NCI-H345 (cell line): ENCODE data around the gene FNTB.
"Not testable (repeated sequence)": the region's sequence is repeated elsewhere in the genome, so short reads cannot be mapped to it uniquely, and the experiment has no call there.

Source experiments
- DNase-seq: peaks from one replicate; lab custom pipeline; 2025; lab: John Stamatoyannopoulos, UW

Gene FNTB

DNA sequence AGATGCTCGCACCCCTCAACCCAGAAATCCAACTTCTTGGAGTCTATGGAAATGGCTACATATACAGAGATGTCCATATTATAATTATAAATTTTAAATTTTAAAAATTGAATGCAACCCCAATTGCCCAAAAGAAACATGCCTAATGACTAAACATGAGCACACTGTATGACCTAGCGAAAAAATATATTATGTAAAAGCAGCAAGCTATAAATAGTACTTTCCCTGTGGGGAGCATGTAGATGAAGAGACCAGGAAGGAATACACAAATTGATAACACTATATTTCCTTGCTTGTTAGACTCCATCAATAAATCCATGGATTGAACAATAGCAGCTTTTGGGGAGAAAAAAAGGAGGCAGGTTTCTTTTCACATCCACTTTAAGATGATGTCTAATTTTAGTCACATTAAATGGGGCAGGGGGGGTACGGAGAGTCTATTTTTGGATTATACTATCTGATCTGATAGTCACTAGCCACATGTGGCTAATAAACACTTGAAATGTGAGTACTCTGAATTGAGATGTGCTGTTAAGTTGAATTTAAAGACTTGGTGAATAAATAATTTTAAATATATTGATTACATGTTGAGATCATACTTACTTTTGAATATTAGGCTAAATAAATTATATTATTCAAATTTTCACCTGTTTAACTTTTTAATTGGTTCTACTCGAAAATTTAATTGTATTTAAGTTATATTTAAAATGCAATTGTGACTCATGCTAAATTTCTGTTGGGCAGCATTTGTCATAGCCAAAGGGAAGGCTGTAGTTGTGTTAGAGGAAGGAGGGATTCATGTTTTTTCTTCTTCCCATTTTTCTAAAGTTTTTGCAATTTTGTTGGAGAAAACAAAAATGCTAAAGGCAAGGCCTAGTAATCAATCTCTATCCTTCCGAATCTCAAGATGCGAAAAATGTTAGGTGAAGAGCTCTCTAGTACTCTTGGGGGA, 98.1 kb downstream of the FNTB start:
- no peak for DNase-seq

DNA sequence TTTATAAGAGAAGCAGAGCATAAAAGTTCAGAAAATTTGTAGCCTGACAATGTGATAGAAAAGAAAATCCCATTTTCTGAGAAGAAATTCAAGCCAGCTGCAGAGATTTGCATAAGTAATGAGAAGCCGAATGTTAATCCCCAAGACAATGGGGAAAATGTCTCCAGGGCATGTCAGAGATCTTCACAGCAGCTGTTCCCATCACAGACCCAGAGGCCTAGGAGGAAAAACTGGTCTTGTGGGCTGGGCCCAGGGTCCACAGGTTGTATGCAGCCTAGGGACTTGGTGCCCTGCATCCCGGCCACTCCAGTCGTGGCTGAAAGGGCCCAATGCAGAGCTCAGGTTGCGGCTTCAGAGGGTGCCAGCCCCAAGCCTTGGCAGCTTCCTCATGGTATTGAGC, 100.0 kb downstream of the FNTB start:
- not testable (repeated sequence) for DNase-seq

DNA sequence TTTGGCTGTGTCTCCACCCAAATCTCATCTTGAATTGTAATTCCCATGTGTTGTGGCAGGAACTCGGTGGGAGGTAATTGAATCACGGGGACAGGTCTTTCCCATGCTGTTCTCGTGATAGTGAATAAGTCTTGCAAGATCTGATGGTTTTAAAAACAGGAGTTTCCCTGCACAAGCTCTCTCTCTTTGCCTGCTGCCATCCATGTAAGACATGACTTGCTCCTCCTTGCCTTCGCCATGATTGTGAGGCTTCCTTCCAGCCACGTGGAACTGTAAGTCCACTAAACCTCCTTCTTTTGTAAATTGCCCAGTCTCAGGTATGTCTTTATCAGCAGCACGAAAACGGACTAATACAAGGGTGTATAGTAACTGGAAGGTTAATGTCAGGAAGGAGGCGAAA, 101.1 kb downstream of the FNTB start:
- DNase-seq, result not testable (repeated sequence)

DNA sequence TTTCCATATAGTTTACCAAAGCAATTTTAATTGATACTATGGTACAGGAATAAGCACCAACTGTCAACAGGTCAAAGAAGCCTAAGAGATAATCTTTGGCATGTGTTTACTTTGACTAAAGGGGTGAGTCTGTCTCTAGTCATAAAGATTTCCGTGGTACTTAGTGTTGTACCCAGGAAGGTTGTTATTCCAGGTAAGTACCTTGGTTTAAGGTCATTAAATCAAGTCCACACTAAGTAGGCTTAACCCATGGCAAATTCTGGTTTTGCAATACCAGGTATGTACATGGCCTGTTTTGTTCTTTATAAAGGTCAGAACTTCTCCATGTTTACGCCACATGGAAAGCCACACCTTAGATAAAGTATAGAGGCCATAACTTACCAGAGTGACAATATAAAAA, 105.7 kb downstream of the FNTB start:
- DNase-seq, result no peak

DNA sequence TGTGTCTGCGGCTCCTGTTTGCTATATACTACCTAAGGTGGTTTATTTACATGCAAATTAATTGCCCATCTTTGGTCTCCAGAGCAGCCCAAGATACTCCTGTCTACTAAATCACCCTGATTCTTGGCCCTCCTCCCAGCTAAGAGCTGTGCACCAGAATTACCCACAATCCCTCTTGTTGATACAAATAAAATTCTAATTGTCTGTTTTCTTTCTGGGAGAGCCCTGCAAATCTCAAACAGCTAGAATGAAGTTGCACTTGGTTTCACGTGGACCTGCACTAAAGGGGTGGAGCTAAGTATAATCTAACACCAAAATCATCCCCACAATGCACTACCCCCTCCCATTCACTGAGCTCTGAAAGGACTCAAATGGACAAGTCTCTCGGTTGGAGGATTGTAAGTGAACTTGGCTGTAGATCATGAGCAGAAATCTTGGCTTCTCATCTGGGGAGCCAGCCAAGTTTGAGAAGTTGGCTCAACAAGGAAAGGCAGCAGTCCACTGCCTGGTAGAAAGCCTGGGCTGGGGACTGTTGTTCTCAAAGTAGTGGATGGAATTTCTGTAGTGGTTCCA, 109.0 kb downstream of the FNTB start:
- no peak for DNase-seq

DNA sequence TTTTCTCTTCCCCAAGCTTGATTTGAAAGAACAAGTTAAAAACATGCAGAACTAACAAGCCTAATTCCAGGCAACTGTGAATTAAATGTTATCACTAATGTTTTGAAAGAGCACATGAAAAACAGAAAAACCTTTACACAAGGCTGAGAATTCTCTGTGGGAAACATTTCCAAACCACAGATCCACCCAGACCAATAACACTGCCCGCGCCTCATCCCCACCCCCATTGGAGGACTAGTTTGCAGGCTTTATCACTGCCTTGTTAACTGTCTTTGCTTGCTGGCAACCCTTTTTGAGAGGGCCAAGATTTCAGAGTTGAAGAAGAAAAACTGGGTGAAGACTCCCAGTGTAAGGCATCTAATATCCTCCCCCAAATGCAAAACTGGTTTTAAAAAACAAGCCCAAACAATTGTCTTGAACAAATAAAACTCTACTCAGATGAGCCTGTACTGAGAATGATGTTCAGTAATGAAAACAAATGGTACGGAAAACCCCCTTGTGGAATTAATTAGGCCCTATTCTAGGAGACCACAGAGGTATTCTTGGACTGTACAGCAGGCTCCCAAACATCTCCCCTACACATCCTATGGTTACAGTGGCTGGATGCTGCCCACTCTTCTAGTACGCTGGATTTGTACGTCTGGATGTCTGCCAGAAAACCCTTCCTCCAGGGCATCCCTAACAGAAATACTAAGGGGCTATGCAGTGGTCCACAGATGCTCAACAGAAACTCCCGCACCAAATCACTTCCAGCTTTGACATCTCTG, 109.8 kb downstream of the FNTB start:
- no peak for DNase-seq

DNA sequence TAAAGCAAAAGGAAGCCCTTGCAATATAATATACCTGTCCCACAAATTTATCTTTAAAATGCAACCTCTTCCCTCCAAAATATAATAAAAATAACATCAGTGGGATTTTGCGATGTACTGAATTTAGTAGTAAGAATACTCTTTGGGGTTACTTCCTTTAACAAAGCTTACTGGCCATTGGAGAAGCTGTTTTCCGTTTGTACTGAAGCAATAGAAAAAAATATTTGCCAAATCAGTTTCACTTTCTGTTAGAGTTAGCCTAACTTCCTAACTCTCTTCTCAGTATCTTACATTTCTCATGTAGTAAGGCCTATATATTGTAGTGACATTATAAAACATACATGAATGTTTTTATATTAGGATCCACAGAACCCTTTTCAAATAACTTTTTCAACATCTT, 111.9 kb downstream of the FNTB start:
- DNase-seq, result no peak

DNA sequence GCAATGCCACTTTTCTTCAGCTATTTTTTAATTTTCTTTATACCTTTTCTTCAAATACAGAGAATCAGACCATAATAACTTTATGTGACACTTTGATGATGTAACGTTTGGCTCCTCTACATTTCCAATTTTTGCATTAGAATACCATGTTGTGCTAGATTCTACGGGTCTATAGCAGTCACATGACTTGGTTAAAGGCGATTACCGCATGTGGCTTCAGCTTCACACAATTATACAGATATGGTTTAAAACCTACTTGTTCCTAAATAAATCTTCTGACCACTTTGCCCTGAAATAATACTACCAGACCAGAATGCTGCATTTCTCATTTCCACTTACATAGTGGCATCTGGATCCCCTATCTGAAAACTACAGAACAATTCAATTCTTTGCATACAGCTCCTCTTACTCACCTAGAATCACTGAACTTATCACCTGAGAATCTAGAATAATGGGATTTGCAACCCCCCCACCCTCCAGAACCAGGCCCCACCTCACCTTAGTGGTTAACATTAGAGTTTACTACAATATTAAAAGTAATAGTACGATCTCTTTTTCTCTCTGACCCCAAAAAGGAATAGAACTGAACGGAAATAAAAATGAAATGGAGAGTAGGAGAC, 114.3 kb downstream of the FNTB start:
- no peak for DNase-seq

DNA sequence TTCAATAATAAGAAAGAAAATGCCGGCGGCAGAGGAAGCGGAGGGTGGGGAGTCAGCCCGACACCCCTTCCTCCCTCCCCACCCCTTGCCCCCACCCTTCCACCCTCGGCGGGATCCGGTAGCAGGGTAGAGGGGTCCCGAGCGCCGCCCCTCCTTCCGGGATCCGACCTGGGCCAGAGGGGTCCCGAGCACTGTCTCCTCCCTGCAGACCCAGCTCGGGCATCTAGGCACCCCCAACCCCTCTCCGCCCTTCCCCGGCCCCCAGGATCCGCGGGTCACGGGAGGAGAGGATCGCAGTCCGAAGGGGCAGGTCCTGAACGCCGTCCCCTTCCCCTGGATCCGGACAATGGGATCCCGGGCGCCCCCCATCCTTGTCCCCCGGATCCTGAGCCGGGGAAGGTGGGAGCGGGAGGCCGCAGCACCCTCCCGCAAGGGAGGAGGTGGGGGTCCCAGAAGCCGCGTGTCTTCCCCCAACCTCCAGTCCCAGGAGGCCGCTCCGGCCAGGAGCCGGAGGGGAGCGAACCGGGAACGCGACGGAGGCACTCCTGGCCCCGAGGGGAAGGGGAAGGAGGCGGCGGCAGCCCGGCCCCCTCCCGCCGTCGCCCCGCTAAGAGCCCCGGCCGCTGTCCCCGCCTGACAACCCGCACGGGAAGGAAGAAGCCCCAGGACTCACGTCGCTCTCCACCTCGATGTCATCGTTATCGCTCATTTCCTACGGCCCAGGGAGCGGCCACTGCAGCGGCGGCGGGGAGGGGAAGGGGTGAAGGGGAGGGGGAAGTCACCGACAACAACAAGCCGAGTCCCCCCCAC, 115.1 kb downstream of the FNTB start:
- DNase-seq, result no peak

DNA sequence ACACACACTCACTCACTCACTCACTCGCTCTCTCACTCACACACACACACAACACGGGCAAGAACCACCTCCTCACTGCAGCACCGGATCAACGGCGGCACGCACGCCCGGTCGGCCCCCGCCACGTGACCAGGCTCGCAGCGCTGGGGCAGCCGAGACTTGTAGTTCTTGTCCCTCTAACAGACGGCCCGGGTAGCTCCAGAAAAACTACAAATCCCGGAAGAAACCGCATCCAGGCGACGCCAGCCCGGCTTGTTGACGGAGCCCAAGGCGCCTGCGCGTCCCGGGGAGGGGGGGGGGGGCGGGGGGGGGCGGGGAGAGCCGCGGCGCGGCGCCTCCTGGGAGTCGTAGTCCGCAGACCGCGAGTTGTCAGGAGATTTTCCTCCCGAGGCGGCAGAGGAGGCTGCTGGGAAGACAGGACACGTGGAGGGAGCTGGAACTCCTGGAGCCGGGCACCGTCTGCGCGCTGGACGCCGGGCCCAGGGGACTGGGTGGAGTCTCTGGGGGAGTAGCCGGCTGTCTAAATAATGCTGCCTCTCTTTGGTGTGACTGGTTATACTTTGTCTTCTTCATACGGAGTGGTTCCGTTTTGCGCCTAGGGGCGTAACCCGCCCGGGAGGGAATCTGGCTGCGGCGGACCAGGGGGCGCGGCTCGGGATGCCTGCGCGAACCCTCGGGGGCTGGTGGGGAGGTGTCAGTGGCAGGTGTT, 115.9 kb downstream of the FNTB start, which contains the start of gene MAX:
Gene MAX, minus strand, starts transcription at position 77 of the 709 bp plus-strand sequence. CDS start 178 bp downstream, outside the sequence.
- DNase-seq, result peak; percentile 99

DNA sequence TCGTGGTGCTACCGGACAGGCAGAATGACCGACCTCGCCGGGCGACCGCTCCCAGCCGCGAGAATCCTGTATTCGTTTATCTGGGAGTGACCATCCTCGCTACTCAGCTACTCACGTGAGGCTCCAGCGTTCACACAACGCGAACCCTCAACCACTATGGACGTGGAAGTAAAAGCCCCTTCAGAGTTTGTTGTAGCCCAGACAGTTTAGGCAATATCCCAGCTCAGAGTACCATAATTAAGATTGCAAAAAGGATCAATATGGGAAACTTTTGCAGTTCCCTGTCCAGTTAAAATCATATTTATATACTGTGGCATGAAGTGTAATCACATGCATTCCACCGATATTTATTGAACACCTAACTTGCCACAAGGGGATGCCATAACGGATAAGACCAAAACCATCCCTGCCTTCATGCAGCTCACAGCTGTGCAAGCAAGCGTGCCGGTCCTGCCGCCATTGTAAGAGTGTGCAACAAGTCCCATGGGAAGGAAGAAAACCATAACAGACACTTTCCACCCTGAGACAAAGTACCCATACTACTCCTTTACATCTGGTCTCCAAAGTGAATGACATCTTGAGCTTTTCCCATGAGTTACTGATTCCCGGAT, 116.6 kb downstream of the FNTB start:
- DNase-seq, result peak; percentile 68

DNA sequence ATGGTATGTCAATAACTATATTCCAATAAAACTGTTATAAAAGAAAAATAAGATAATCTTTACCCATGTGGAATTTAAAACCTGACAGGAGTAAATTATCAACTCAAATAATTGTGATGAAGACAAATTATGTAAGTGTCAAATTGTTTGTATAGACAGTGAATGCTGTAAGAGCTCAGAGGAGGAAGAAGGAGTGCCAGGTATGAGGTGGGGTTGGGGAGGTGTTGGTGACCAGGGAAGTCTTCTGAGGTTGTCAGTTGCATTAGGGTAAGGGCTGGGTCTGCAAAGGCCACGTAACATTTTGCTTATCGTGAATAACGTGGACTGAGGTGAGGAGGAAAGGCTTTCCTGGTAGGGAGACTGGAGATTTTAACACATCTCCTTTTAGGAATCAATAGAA, 118.1 kb downstream of the FNTB start:
- DNase-seq, result no peak

DNA sequence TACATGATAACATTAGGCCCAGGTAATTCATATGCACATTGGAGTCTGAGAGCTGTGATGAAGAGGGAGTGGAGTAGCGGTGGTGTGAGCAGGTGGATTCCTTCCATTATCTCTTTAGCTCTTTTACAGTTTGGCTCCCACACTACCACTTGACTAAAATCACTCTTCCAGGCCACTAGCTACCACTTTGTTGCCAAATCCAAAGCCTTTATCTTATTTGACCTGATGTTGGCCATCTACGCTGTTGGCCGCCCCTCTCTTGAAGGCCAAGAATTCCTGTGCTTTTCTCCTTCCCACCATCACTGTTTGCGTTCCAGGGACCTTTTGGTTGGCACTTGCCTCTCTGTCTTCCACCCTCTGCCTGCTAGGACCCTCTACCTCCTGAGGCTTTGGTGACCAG, 119.6 kb downstream of the FNTB start:
- no peak for DNase-seq

DNA sequence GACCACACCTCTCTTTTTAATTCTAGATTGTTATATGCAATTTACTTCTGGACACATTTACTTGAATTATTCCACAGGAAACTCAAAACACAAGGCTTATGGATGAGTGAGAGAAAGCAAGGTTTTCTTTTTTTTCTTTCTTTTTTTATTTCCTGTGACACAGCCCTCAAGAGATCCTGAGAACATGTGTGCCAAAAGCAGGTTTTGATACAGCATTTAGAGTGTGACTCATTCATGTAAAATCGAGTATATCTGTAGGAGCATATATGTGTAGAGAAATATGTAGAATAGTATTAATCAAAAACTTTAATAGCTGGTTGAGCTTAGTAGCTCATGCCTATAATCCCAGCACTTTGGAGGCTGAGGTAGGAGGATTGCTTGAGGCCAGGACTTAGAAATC, 120.0 kb downstream of the FNTB start:
- DNase-seq, result no peak

DNA sequence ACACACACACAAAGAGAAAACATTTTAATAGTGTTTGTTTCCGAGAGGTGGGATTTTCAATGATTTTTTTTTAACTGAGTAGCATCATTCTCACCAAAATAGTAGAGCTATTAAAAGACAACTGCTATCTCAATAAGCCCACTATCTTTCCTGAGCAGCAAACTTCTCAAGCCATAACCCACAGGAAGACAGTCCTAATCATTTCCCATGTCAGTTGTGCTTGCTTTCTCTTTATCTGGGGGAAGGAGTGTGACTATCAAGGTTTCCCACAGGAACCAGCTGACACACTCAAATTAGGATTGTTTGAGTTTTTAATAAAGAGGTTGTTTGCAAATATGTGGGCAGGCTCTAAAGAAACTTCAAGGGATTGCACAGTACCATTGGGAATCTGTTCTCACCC, 120.5 kb downstream of the FNTB start:
- DNase-seq, result no peak

DNA sequence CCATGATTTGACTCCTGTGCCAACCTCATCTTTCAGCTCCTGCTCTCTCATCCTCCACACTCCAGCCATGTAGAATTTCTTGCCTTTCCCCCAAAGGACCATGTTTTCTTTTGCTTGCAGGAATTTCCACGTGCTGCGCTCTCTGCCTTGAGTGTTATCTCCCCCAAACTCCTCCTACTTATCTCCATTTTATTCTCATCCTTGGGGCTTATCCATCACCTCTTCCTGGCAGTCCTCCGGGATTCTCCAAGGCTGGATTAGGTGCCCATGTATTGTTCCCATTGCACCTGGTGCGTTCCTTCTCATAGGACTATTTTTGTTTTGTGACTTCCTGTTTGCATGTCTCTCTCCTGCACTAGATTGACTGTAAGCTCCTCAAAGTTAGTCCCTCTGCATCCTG, 122.7 kb downstream of the FNTB start:
- DNase-seq, result no peak

DNA sequence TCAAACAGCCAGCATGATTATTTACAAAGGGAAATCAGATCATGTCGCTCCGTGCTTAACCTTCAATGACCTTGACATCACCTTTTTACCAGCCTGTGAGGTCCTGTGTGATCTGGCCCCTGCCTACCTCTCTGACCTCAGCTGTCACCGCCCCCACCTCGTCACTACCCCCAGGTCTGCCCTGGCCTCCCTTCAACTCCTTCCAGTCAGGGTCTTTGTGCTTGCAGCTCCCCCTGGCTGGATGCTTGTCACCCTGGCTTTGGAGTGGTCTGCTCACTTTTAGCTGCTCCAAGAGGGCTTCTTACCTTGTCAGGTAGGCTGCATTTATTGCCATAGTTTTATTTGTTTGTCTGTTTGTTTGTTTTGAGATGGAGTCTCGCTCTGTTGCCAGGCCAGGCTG, 123.8 kb downstream of the FNTB start:
- DNase-seq, result no peak
